ENCODE measurements around the gene KLRK1.
"Not testable (repeated sequence)": the region's sequence is repeated elsewhere in the genome, so short reads cannot be mapped to it uniquely, and the experiment has no call there.

The KLRK1 gene

GRCh38 chr12:10389904-10390303, at the start of gene KLRK1:
Gene KLRK1 (minus strand): TSS chr12:10390041. CDS start chr12:10388810, 1,231 bp downstream.
- ATAC-seq = no peak

GRCh38 chr12:10437601-10438000, 47.8 kb upstream of the KLRK1 start:
- not testable (repeated sequence) for ATAC-seq

- ATAC-seq = not testable (repeated sequence)
Observed at GRCh38 chr12:10435816-10436215, 46.0 kb upstream of the KLRK1 start, which contains the start of gene KLRC2. Gene KLRC2 (minus strand): TSS chr12:10436010. CDS start chr12:10435986, 24 bp downstream.

GRCh38 chr12:10430623-10431022, 40.8 kb upstream of the KLRK1 start:
- ATAC-seq = not testable (repeated sequence)

GRCh38 chr12:10425938-10426337, 36.1 kb upstream of the KLRK1 start:
- ATAC-seq = not testable (repeated sequence)

- ATAC-seq = not testable (repeated sequence)
Observed at GRCh38 chr12:10424260-10424899, 34.5 kb upstream of the KLRK1 start.

- ATAC-seq = not testable (repeated sequence)
Observed at GRCh38 chr12:10422159-10422558, 32.3 kb upstream of the KLRK1 start.

- not testable (repeated sequence) for ATAC-seq
Observed at GRCh38 chr12:10420334-10420733, 30.5 kb upstream of the KLRK1 start, which contains the start of gene KLRC3. Gene KLRC3 (minus strand): TSS chr12:10420595. CDS start chr12:10420550, 45 bp downstream.

GRCh38 chr12:10409392-10409791, 19.6 kb upstream of the KLRK1 start, which contains the start of gene KLRC4:
Gene KLRC4 (minus strand): TSS chr12:10409757. CDS start chr12:10409575, 182 bp downstream.
- ATAC-seq = no peak

- no peak for ATAC-seq
Observed at GRCh38 chr12:10408842-10409241, 19.0 kb upstream of the KLRK1 start.

- ATAC-seq = no peak
Observed at GRCh38 chr12:10406725-10407124, 16.9 kb upstream of the KLRK1 start.

GRCh38 chr12:10405294-10405693, 15.5 kb upstream of the KLRK1 start:
- no peak for ATAC-seq

- no peak for ATAC-seq
Observed at GRCh38 chr12:10404798-10405197, 15.0 kb upstream of the KLRK1 start.

GRCh38 chr12:10400829-10401228, 11.0 kb upstream of the KLRK1 start:
- ATAC-seq = no peak

- ATAC-seq = no peak
Observed at GRCh38 chr12:10398168-10398567, 8.3 kb upstream of the KLRK1 start.

GRCh38 chr12:10397296-10397695, 7.5 kb upstream of the KLRK1 start:
- ATAC-seq = no peak

- ATAC-seq = not testable (repeated sequence)
Observed at GRCh38 chr12:10396176-10396575, 6.3 kb upstream of the KLRK1 start.

GRCh38 chr12:10395390-10395998, 5.7 kb upstream of the KLRK1 start:
- peak in 1 of 2 donors; percentile 17 for ATAC-seq

- ATAC-seq = not testable (repeated sequence)
Observed at GRCh38 chr12:10394531-10395152, 4.8 kb upstream of the KLRK1 start.

GRCh38 chr12:10393291-10393690, 3.5 kb upstream of the KLRK1 start:
- ATAC-seq = no peak

GRCh38 chr12:10392394-10392930, 2.6 kb upstream of the KLRK1 start:
- ATAC-seq = peak in 1 of 2 donors; percentile 32

- not testable (repeated sequence) for ATAC-seq
Observed at GRCh38 chr12:10390991-10391390, 1.1 kb upstream of the KLRK1 start.
